GM12891 (cell line): ENCODE measurements around the gene AGO3.

Source experiments
- POLR2A ChIP-seq: IDR thresholded peaks from 2 replicates; pipeline ENCODE4 v1.6.1; 2011; ENCODE audit warnings: low read depth, low read length, control low read depth
- POLR2AphosphoS5 ChIP-seq: IDR thresholded peaks from 2 replicates; pipeline ENCODE4 v1.6.1; 2011; ENCODE audit warnings: low read depth, low read length, control low read depth

DNA sequence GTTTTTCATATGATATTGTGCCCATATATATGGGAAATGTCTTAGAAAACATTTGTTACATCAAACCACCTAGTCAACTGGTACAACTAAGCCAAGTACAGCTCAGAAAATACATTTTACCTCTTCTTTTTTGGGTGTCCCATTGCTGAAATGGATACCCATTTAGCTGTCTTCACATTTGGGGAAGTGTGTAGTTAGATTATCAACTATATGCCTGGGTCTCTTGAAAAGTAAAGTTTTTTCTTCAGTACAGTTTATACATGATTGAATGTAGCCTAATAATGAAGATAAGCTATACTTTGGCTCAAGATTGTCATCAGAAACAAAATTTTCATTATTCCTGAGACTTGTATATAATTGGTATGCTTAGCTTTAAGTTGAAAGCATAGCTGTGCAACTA lies 2.0 kb downstream of the AGO3 start:
- TF ChIP-seq POLR2AphosphoS5 (no peak), POLR2A (no peak)
